Transverse colon (tissue), 4 donors: ENCODE measurements around the gene SPOCK2. TPM values are rescaled to one million over a fixed set of nuclear protein-coding genes. Genes with fewer than 3 reads are reported as not detected.

ENCODE experiments used
- DNase-seq: peaks from one replicate; pipeline ENCODE4 v3.0.0-alpha.2; 2019
- H3K27ac ChIP-seq, 4 donors: fragments of 200-600 bp; sonication (generic); 2 replicates each; pipeline ENCODE4 v1.5.1; 2016 to 2018; ENCODE audit warnings: inconsistent platforms in 4 of 4
- H3K27me3 ChIP-seq: fragments of 200-600 bp; sonication (generic); 2 replicates; pipeline ENCODE4 v1.5.1; 2017; ENCODE audit warnings: inconsistent platforms
- H3K36me3 ChIP-seq, 4 donors: fragments of 200-600 bp; sonication (generic); 2 replicates each; pipeline ENCODE4 v1.5.1; 2017 to 2019; ENCODE audit warnings: inconsistent platforms in 4 of 4
- H3K4me1 ChIP-seq, 4 donors: fragments of 200-600 bp; sonication (generic); 2 replicates each; pipeline ENCODE4 v1.5.1; 2017 to 2020; ENCODE audit warnings: inconsistent platforms in 4 of 4
- H3K4me3 ChIP-seq, 4 donors: fragments of 200-600 bp; sonication (generic); 1 replicate in 1 of 4; 2 replicates in 3 of 4; pipeline versions ENCODE4 v1.5.1 to v1.6.1; 2017 to 2019; ENCODE audit warnings: inconsistent platforms in 4 of 4
- H3K9me3 ChIP-seq, 2 donors: fragments of 200-600 bp; sonication (generic); 2 replicates each; pipeline ENCODE4 v1.5.1; 2017 to 2019; ENCODE audit warnings: inconsistent platforms in 2 of 2
- CTCF ChIP-seq, 5 experiments: fragments of 200-600 bp in 3 of 5; fragments of 450-650 bp in 2 of 5; sonication (generic) in 3 of 5; IDR thresholded peaks; 1 replicate in 2 of 5; 2 replicates in 3 of 5; pipeline ENCODE4 v1.5.1; 2016 to 2017; ENCODE audit warnings: antibody characterized with exemption in 5 of 5, inconsistent platforms in 3 of 5, mild to moderate bottlenecking in 2 of 5, moderate library complexity in 1 of 5
- EP300 ChIP-seq: sonication (generic); formaldehyde crosslinking; IDR thresholded peaks from one replicate; pipeline ENCODE4 v1.6.1; 2017; ENCODE audit warnings: antibody characterized with exemption, low read depth
- POLR2A ChIP-seq: fragments of 450-650 bp; IDR thresholded peaks from one replicate; pipeline ENCODE4 v1.6.1; 2016; ENCODE audit warnings: antibody characterized with exemption, mild to moderate bottlenecking, moderate library complexity
- POLR2AphosphoS5 ChIP-seq, 3 donors: sonication (generic); formaldehyde crosslinking; IDR thresholded peaks; one replicate each; pipeline ENCODE4 v1.6.1; 2016; ENCODE audit warnings: antibody characterized with exemption in 3 of 3
- WGBS, 2 donors: methylation state at CpG; one replicate each; pipeline ENCODE4 v1.1.5; 2018; ENCODE audit warnings: low coverage in 1 of 2; 5-methylcytosine and 5-hydroxymethylcytosine counted together
- in situ Hi-C, 4 donors: fragments of 200-750 bp; cut with MboI; loops; one replicate each; pipeline versions ENCODE4 v1.15.0 to v1.15.1; 2017; ENCODE audit warnings: low sequenced_read_pairs in 3 of 4, low pct_ligation_motif_present in 1 of 4, low pct_unique_long_range_greater_than_20kb in 1 of 4
- intact Hi-C: fragments of 100-400 bp; cut with DNase I; formaldehyde crosslinking; loops from one replicate; pipeline ENCODE4 v1.15.1; 2023; ENCODE audit warnings: low total_unique reads
- total RNA-seq, 4 donors: library from RNA; depleted of rRNA; stranded (reverse); fragments of >200 nt; gene quantifications; one replicate each; pipeline ENCODE4 v1.1.0, GENCODE V29; 2016

Gene SPOCK2
- total RNA-seq, 4 donors from 2014 or later: 6.0 to 24.7 (median 9.3) TPM

GRCh38 chr10:72107325-72108003, 19.1 kb upstream of the SPOCK2 start:
- TF ChIP-seq POLR2A (no peak), EP300 (no peak), POLR2AphosphoS5 (IDR thresholded peaks at IDR 0.05) (no peak), CTCF (IDR thresholded peaks at IDR 0.05) (no peak)
- H3K27me3 ChIP-seq: no peaks in the 10 kb centered on the region
- H3K36me3 ChIP-seq: no peaks in the 10 kb centered on the region
- 60 to 64% methylated on average over 3 of the region's 3 CpGs for WGBS, 2 donors
- no peak overlapping the region for H3K27ac ChIP-seq
- peaks cover 0 to 9% (median 4%) of the 10 kb centered on the region in 4 donors for H3K4me1 ChIP-seq
- DNase-seq: no peak
- in situ Hi-C loops (no loop called here), intact Hi-C loops (no loop called here)
- H3K4me3 ChIP-seq: no peak overlapping the region
- H3K9me3 ChIP-seq: no peaks in the 10 kb centered on the region

- 70 to 83% methylated on average over 2 of the region's 2 CpGs for WGBS, 2 donors
- in situ Hi-C loops: no loop called here
- Histone ChIP-seq H3K9me3 (no peaks in the 10 kb centered on the region), H3K36me3 (peaks cover 0 to 5% (median under 1%) of the 10 kb centered on the region in 4 donors), H3K4me3 (no peak overlapping the region), H3K27ac (no peak overlapping the region), H3K27me3 (no peaks in the 10 kb centered on the region), H3K4me1 (peaks cover 0 to 9% (median 4%) of the 10 kb centered on the region in 4 donors)
- DNase-seq: no peak
- intact Hi-C loops: no loop called here
- TF ChIP-seq POLR2AphosphoS5 (IDR thresholded peaks at IDR 0.05): no peak
- TF ChIP-seq POLR2A: no peak
- TF ChIP-seq EP300: no peak
- no peak for TF ChIP-seq CTCF (IDR thresholded peaks at IDR 0.05)
Measured at GRCh38 chr10:72106896-72107295, 18.5 kb upstream of the SPOCK2 start.

GRCh38 chr10:72106154-72106849, 18.0 kb upstream of the SPOCK2 start:
- intact Hi-C loops: no loop called here
- Histone ChIP-seq H3K27ac (no peak overlapping the region), H3K4me1 (peaks cover 0 to 9% (median 4%) of the 10 kb centered on the region in 4 donors), H3K9me3 (no peaks in the 10 kb centered on the region), H3K4me3 (no peak overlapping the region), H3K36me3 (peaks cover 0 to 8% (median 1%) of the 10 kb centered on the region in 4 donors), H3K27me3 (no peaks in the 10 kb centered on the region)
- no peak for DNase-seq
- in situ Hi-C loops: no loop called here
- WGBS, 2 donors: 89 to 90% methylated on average over 2 of the region's 2 CpGs
- TF ChIP-seq POLR2A: no peak
- TF ChIP-seq EP300: no peak
- no peak for TF ChIP-seq POLR2AphosphoS5 (IDR thresholded peaks at IDR 0.05)
- no peak for TF ChIP-seq CTCF (IDR thresholded peaks at IDR 0.05)

GRCh38 chr10:72105710-72106109, 17.4 kb upstream of the SPOCK2 start:
- Histone ChIP-seq H3K27me3 (no peaks in the 10 kb centered on the region), H3K36me3 (peaks cover 0 to 14% (median 1%) of the 10 kb centered on the region in 4 donors), H3K9me3 (no peaks in the 10 kb centered on the region), H3K27ac (no peak overlapping the region), H3K4me1 (peaks cover 0 to 9% (median 4%) of the 10 kb centered on the region in 4 donors), H3K4me3 (no peak overlapping the region)
- WGBS, 2 donors: 94 to 100% methylated on average over 5 of the region's 5 CpGs
- in situ Hi-C loops (no loop called here), intact Hi-C loops (no loop called here)
- no peak for DNase-seq
- no peak for TF ChIP-seq POLR2A
- no peak for TF ChIP-seq POLR2AphosphoS5 (IDR thresholded peaks at IDR 0.05)
- TF ChIP-seq EP300: no peak
- no peak for TF ChIP-seq CTCF (IDR thresholded peaks at IDR 0.05)
